K562 (cell line): Measurements from ENCODE around the gene ATP7B. TPM values are rescaled to one million over a fixed set of nuclear protein-coding genes. Genes with fewer than 3 reads are reported as not detected.

Experiments used
- BRF1 ChIP-seq: IDR thresholded peaks from 3 replicates; pipeline ENCODE4 v1.6.1; 2011; ENCODE audit warnings: borderline replicate concordance, mild to moderate bottlenecking; ENCODE audit not compliant: insufficient read length; ENCODE audit errors: extremely low read depth
- HNRNPL ChIP-seq: fragments of 200-400 bp; formaldehyde crosslinking; IDR thresholded peaks from 2 replicates; pipeline ENCODE4 v1.6.1; 2017; ENCODE audit warnings: low read depth, mild to moderate bottlenecking, low read length
- MECOM ChIP-seq: fragments of 250-450 bp; sonication (Bioruptor Pico); IDR thresholded peaks from 2 replicates; pipeline ENCODE4 v1.8.0; 2022; ENCODE audit warnings: inconsistent platforms
- MYC ChIP-seq, 2 experiments: fragments of 250-450 bp in 1 of 2; sonication (Bioruptor Pico) in 1 of 2; IDR thresholded peaks; 2 replicates each; pipeline versions ENCODE4 v1.5.1 to v1.6.1; 2012 to 2021; ENCODE audit warnings: low read depth in 2 of 2, borderline replicate concordance in 1 of 2, improper control_type of control experiment in 1 of 2, low read length in 1 of 2, mild to moderate bottlenecking in 1 of 2, moderate library complexity in 1 of 2
- YY1 ChIP-seq, 3 experiments: IDR thresholded peaks; 2 replicates each; pipeline ENCODE4 v1.6.1; 2011; ENCODE audit warnings: low read length in 2 of 3, mild to moderate bottlenecking in 2 of 3, moderate library complexity in 2 of 3, borderline replicate concordance in 1 of 3, control low read depth in 1 of 3, low read depth in 1 of 3; ENCODE audit not compliant: insufficient read depth in 3 of 3, insufficient replicate concordance in 2 of 3, control insufficient read depth in 1 of 3, insufficient read length in 1 of 3; ENCODE audit errors: extremely low read depth in 1 of 3
- ZNF583 ChIP-seq: fragments of 250-450 bp; sonication (Bioruptor Pico); IDR thresholded peaks from 2 replicates; pipeline ENCODE4 v1.4.0; 2020
- polyA plus RNA-seq, 8 experiments: library from polyadenylated mRNA; depleted of rRNA in 4 of 8; stranded (reverse) in 5 of 8; unstranded in 3 of 8; fragments of >200 nt; fragmentation: Nextera tagmentation in 2 of 8; fragmentation: Illumina TruSeq in 1 of 8; extraction: Ambion mirVana in 2 of 8; extraction: Trizol in 1 of 8; gene quantifications; 2 replicates each; pipeline versions ENCODE4 v1.2.1 to v1.2.3, GENCODE V29; 2011 to 2014; ENCODE audit warnings: inconsistent platforms in 1 of 8, missing spikeins in 1 of 8
- total RNA-seq, 7 experiments: library from RNA; depleted of rRNA in 6 of 7; stranded (reverse); fragments of >200 nt in 6 of 7; fragmentation: Illumina TruSeq in 2 of 7; extraction: Trizol in 2 of 7; gene quantifications; 2 replicates each; pipeline versions ENCODE4 v1.2.1 to v1.2.3, GENCODE V29; 2011 to 2021; ENCODE audit warnings: low replicate concordance in 1 of 7
- TF ChIP-seq, protein P1 (sequence below): fragments of 200-600 bp; sonication (generic); IDR thresholded peaks from one replicate; pipeline ENCODE4 v1.6.1; 2012; ENCODE audit warnings: mild to moderate bottlenecking, low read depth, low read length, inconsistent platforms
- TF ChIP-seq, protein P2 (sequence below): fragments of 450-650 bp; IDR thresholded peaks from 2 replicates; pipeline ENCODE4 v1.6.1; 2016; ENCODE audit warnings: mild to moderate bottlenecking
- TF ChIP-seq, protein P3 (sequence below): fragments of 250-450 bp; sonication (Bioruptor Pico); IDR thresholded peaks from 2 replicates; pipeline ENCODE4 v1.4.0; 2020

Gene ATP7B
- total and polyA plus RNA-seq, 9 of the 15 experiments (the other 6 are each of a cell fraction or from before 2014, with no cell fraction given) = 1.1 to 20.4 (median 8.5) TPM

DNA sequence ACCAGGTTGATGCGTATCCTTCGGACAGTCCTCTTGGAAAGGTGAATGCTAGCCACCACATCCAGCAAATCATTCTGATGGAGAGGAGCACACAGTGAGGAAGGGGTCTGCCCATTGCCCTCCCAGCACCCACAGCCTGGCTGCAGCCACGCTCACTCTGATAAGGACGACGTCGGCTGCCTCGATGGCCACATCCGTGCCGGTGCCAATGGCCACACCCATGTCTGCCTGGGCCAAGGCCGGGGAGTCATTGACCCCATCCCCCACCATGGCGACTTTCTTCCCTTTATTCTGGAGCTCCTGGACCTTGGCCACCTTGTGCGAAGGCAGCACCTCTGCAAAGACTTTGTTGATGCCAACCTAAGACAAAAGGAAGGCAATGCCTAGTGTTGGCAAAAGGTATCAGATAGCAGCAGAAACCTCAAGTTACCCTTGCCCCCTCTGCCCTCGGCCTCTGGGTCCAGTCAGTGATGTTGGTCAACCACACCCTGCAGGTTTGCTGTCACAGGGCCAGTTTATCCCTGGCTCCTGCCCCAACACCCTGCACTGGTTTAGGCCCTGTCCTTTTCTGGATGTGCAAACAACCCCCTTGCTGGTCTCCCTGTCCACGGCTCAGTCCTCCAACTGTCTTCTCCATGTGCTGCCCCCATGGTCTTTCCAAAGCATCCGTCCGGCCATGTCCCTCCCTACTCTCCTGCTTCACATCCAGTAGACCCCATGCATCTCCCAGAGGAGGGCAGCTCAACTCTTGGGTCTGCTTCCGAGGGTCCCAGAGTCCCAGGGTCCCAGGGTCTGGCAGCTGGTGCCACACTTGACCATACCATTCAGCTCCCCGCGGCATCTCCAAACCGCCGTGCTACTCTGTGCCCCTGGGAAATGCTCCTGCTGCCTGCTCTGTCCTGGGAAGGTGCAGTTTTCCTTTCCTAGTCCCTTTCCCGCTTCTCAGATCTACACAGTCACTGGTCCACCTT, 73.6 kb downstream of the ATP7B start (continued):
- TF ChIP-seq, protein P1, sequence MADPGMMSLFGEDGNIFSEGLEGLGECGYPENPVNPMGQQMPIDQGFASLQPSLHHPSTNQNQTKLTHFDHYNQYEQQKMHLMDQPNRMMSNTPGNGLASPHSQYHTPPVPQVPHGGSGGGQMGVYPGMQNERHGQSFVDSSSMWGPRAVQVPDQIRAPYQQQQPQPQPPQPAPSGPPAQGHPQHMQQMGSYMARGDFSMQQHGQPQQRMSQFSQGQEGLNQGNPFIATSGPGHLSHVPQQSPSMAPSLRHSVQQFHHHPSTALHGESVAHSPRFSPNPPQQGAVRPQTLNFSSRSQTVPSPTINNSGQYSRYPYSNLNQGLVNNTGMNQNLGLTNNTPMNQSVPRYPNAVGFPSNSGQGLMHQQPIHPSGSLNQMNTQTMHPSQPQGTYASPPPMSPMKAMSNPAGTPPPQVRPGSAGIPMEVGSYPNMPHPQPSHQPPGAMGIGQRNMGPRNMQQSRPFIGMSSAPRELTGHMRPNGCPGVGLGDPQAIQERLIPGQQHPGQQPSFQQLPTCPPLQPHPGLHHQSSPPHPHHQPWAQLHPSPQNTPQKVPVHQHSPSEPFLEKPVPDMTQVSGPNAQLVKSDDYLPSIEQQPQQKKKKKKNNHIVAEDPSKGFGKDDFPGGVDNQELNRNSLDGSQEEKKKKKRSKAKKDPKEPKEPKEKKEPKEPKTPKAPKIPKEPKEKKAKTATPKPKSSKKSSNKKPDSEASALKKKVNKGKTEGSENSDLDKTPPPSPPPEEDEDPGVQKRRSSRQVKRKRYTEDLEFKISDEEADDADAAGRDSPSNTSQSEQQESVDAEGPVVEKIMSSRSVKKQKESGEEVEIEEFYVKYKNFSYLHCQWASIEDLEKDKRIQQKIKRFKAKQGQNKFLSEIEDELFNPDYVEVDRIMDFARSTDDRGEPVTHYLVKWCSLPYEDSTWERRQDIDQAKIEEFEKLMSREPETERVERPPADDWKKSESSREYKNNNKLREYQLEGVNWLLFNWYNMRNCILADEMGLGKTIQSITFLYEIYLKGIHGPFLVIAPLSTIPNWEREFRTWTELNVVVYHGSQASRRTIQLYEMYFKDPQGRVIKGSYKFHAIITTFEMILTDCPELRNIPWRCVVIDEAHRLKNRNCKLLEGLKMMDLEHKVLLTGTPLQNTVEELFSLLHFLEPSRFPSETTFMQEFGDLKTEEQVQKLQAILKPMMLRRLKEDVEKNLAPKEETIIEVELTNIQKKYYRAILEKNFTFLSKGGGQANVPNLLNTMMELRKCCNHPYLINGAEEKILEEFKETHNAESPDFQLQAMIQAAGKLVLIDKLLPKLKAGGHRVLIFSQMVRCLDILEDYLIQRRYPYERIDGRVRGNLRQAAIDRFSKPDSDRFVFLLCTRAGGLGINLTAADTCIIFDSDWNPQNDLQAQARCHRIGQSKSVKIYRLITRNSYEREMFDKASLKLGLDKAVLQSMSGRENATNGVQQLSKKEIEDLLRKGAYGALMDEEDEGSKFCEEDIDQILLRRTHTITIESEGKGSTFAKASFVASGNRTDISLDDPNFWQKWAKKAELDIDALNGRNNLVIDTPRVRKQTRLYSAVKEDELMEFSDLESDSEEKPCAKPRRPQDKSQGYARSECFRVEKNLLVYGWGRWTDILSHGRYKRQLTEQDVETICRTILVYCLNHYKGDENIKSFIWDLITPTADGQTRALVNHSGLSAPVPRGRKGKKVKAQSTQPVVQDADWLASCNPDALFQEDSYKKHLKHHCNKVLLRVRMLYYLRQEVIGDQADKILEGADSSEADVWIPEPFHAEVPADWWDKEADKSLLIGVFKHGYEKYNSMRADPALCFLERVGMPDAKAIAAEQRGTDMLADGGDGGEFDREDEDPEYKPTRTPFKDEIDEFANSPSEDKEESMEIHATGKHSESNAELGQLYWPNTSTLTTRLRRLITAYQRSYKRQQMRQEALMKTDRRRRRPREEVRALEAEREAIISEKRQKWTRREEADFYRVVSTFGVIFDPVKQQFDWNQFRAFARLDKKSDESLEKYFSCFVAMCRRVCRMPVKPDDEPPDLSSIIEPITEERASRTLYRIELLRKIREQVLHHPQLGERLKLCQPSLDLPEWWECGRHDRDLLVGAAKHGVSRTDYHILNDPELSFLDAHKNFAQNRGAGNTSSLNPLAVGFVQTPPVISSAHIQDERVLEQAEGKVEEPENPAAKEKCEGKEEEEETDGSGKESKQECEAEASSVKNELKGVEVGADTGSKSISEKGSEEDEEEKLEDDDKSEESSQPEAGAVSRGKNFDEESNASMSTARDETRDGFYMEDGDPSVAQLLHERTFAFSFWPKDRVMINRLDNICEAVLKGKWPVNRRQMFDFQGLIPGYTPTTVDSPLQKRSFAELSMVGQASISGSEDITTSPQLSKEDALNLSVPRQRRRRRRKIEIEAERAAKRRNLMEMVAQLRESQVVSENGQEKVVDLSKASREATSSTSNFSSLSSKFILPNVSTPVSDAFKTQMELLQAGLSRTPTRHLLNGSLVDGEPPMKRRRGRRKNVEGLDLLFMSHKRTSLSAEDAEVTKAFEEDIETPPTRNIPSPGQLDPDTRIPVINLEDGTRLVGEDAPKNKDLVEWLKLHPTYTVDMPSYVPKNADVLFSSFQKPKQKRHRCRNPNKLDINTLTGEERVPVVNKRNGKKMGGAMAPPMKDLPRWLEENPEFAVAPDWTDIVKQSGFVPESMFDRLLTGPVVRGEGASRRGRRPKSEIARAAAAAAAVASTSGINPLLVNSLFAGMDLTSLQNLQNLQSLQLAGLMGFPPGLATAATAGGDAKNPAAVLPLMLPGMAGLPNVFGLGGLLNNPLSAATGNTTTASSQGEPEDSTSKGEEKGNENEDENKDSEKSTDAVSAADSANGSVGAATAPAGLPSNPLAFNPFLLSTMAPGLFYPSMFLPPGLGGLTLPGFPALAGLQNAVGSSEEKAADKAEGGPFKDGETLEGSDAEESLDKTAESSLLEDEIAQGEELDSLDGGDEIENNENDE = no peak
- TF ChIP-seq YY1 (IDR thresholded peaks at IDR 0.05; ENCODE audit: borderline replicate concordance in 1 of 3, control insufficient read depth in 1 of 3, extremely low read depth in 1 of 3, insufficient read depth in 3 of 3, insufficient read length in 1 of 3, insufficient replicate concordance in 2 of 3, low read depth in 1 of 3, low read length in 2 of 3) = no peak
- no peak for TF ChIP-seq BRF1
- TF ChIP-seq, protein P2, sequence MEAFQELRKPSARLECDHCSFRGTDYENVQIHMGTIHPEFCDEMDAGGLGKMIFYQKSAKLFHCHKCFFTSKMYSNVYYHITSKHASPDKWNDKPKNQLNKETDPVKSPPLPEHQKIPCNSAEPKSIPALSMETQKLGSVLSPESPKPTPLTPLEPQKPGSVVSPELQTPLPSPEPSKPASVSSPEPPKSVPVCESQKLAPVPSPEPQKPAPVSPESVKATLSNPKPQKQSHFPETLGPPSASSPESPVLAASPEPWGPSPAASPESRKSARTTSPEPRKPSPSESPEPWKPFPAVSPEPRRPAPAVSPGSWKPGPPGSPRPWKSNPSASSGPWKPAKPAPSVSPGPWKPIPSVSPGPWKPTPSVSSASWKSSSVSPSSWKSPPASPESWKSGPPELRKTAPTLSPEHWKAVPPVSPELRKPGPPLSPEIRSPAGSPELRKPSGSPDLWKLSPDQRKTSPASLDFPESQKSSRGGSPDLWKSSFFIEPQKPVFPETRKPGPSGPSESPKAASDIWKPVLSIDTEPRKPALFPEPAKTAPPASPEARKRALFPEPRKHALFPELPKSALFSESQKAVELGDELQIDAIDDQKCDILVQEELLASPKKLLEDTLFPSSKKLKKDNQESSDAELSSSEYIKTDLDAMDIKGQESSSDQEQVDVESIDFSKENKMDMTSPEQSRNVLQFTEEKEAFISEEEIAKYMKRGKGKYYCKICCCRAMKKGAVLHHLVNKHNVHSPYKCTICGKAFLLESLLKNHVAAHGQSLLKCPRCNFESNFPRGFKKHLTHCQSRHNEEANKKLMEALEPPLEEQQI = no peak
- TF ChIP-seq, protein P3, sequence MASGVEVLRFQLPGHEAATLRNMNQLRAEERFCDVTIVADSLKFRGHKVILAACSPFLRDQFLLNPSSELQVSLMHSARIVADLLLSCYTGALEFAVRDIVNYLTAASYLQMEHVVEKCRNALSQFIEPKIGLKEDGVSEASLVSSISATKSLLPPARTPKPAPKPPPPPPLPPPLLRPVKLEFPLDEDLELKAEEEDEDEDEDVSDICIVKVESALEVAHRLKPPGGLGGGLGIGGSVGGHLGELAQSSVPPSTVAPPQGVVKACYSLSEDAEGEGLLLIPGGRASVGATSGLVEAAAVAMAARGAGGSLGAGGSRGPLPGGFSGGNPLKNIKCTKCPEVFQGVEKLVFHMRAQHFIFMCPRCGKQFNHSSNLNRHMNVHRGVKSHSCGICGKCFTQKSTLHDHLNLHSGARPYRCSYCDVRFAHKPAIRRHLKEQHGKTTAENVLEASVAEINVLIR = no peak
- TF ChIP-seq ZNF583 (CRISPR knock-in tag) = no peak
- TF ChIP-seq MYC (IDR thresholded peaks at IDR 0.05; ENCODE audit: low read depth, low read length) = no peak
- no peak for TF ChIP-seq MYC (CRISPR knock-in tag; IDR thresholded peaks at IDR 0.05; ENCODE audit: borderline replicate concordance, low read depth)
- TF ChIP-seq MECOM (CRISPR knock-in tag) = no peak
- no peak for TF ChIP-seq HNRNPL
